Fibroblast of the aortic adventitia (primary cell): ENCODE measurements around the gene CROCC2. TPM values are rescaled to one million over a fixed set of nuclear protein-coding genes. Genes with fewer than 3 reads are reported as not detected.

Experiments
- DNase-seq: peaks from one replicate; pipeline ENCODE4 v3.0.0-alpha.2; 2010; ENCODE audit warnings: low read depth
- H3K4me3 ChIP-seq: 2 replicates; pipeline ENCODE4 v1.5.1; 2011; ENCODE audit warnings: low read depth, mild to moderate bottlenecking, control low read depth, low read length, moderate library complexity
- total RNA-seq: library from RNA; depleted of rRNA; stranded (reverse); fragments of >200 nt; gene quantifications from 2 replicates; pipeline ENCODE4 v1.2.3, GENCODE V29; 2012; ENCODE audit warnings: low replicate concordance
- TF ChIP-seq, protein P1 (sequence below): IDR thresholded peaks from 2 replicates; pipeline ENCODE4 v1.5.1; 2011; ENCODE audit warnings: mild to moderate bottlenecking, low read length, control low read depth, inconsistent platforms; ENCODE audit not compliant: insufficient read depth

CROCC2 gene
- total RNA-seq, 1 donor, result under 0.01 TPM

DNA sequence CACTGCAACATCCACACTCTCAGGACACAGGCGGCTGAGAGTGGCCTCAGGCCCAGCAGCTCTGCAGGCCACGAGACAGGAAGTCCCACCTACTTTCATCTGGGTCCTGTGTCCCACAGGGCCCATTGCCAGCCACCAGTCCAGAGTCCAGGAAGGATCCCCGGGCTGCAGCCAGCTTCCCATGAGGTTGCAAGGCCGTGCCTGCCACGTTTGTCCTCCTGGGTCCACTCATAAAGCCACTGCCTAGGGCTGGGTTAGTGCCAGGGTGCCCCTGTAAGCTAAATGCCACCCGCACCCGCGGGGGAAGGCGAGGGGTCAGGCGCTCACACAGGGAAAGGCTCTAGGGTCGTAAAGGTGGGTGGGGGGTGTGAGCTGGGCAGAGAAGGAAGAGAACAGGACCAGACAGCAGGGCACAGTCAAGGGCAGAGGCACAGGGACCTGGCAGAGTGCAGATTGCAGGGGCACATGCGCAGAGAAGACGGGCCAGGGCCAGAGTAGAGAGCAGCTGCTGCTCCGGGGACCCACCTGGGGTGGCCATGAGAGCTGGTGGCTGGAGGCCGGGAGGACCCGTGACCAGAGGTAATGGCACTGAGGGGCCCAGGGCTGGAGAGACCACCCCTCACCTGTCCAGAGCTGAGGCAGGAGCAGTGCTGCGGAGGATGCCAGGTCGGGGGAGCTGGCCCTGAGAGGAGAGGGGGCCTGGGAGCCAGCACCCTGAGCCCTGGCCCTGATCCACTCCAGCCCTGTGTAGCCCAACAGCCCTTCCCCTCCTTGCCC, 29.5 kb upstream of the CROCC2 start:
- DNase-seq, result no peak
- TF ChIP-seq, protein P1, sequence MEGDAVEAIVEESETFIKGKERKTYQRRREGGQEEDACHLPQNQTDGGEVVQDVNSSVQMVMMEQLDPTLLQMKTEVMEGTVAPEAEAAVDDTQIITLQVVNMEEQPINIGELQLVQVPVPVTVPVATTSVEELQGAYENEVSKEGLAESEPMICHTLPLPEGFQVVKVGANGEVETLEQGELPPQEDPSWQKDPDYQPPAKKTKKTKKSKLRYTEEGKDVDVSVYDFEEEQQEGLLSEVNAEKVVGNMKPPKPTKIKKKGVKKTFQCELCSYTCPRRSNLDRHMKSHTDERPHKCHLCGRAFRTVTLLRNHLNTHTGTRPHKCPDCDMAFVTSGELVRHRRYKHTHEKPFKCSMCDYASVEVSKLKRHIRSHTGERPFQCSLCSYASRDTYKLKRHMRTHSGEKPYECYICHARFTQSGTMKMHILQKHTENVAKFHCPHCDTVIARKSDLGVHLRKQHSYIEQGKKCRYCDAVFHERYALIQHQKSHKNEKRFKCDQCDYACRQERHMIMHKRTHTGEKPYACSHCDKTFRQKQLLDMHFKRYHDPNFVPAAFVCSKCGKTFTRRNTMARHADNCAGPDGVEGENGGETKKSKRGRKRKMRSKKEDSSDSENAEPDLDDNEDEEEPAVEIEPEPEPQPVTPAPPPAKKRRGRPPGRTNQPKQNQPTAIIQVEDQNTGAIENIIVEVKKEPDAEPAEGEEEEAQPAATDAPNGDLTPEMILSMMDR, result no peak

DNA sequence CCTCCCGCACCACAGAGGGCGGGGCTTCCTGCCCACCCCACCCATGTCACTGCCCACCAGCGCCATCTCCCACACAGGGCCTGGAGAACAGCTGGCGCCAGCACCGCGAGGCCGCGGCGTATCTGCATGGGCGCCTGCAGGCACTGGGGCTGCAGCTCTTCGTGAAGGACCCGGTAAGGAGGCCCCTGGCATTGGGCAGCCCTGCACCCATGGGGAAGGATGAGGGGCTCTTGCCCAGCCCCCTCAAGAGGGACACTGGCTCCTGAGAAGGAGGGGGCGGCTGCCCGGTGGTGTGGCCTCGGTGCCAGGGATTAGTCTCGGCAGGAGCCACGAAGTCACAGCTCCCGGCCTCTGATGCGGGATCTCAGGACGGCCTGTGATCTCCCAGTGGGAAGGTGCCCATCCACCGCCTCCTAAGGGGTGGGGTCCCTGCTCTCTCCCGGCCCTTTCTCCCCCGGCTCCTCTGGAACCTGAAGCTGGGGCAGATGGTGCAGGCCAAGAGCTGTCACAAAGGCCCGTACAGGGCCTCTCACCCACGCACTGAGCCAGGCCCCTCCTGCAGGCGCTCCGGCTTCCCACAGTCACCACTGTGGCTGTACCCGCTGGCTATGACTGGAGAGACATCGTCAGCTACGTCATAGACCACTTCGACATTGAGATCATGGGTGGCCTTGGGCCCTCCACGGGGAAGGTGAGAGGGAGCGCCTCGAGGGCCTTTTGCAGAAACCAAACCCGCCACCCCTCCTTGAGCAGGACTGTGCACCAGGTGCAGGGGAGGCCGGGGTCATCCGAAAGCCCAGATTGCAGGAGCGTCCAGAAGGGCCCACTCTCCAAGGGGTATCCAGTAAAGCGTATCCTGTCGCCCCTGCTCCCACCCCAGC, 28.4 kb upstream of the CROCC2 start:
- TF ChIP-seq, protein P1, result no peak
- DNase-seq, result no peak
- H3K4me3 ChIP-seq, result no peak overlapping the region

More for the DNA sequence above, 29.5 kb upstream of the CROCC2 start:
- no peak overlapping the region for H3K4me3 ChIP-seq

DNA sequence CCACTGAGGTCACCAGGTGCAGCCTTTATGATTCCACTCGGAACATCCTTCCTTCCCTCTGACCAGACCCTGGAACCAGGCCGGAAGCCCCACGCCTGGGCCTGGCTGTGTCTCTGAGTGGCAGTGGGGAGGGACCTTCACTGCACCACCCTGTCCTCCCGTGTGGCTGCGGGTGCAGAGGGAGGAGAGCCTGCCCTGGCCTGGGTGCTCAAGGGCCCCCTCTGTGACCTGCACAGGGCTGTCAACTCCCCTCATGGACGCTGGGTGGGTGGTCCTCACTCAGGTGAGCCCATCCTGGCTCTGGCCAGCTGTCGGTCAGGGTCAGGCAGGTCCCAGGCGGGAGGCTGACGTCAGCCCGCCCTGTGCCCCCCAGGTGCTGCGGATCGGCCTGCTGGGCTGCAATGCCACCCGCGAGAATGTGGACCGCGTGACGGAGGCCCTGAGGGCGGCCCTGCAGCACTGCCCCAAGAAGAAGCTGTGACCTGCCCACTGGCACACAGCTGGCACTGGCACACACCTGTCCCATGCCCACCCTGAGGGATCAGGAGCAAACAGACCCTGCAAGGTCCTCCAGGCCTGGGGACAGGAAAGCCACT, 27.7 kb upstream of the CROCC2 start:
- TF ChIP-seq, protein P1, result no peak

DNA sequence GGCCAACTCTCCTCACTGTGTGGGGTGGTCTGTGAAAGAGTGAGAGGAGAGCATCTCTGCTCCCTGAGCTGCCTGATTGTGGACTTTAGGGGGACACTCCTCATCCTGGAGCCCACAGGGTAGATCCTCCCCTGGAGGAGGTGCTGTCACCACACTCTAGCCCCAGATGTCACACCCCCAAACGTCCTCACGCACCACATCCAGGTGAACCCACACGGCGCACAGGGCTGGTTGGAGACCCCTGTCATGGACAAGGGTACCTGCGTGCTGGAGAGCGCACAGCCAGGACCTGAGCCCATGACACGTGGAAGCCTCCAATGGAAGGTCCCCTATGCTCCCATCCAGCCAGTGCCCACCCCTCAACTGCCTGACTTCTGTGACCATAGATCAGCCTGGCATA, 27.0 kb upstream of the CROCC2 start:
- no peak overlapping the region for H3K4me3 ChIP-seq
- DNase-seq, result no peak
- TF ChIP-seq, protein P1, result no peak

More for the DNA sequence above, 27.7 kb upstream of the CROCC2 start:
- DNase-seq, result no peak
- no peak overlapping the region for H3K4me3 ChIP-seq

DNA sequence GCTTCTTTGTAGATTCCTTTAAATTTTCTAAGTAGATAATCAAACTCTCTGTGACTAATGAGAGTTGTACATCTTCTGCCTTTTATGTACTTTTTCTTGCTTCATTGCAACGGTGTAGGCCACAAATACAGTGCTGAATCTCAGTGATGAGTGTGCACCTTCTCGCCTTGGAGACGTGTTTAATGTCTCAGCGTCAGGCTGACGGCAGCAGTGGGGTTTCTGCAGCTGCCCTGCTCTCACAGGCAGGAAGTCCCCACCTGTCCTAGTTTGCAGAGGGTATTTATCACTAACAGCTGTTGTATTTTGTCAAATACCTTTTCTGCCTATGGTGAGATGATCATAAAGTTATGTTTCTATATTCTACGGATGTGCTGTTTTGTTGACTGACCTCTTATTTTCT, 24.2 kb upstream of the CROCC2 start:
- no peak for DNase-seq
- TF ChIP-seq, protein P1, result no peak
- no peak overlapping the region for H3K4me3 ChIP-seq

- no peak for DNase-seq
- TF ChIP-seq, protein P1, result no peak
- H3K4me3 ChIP-seq, result no peak overlapping the region
These were observed 21.9 kb upstream of the CROCC2 start for GRCh38 chr2:240884221-240884620.
